ENCODE results near the gene NTF3.

Gene NTF3

GRCh38 chr12:5498076-5498475, 66.2 kb downstream of the NTF3 start:
- TF ChIP-seq CTCF (IDR thresholded peaks at IDR 0.05; ENCODE audit: low read depth, low read length), result no peak
- H3K4me3 ChIP-seq (ENCODE audit: low read depth, low read length), result no peak overlapping the region

- TF ChIP-seq CTCF (IDR thresholded peaks at IDR 0.05; ENCODE audit: low read depth, low read length), result no peak
- no peak overlapping the region for H3K4me3 ChIP-seq (ENCODE audit: low read depth, low read length)
Measured at GRCh38 chr12:5498806-5499205, 66.9 kb downstream of the NTF3 start.

GRCh38 chr12:5499566-5500330, 67.8 kb downstream of the NTF3 start:
- no peak for TF ChIP-seq CTCF (IDR thresholded peaks at IDR 0.05; ENCODE audit: low read depth, low read length)
- H3K4me3 ChIP-seq (ENCODE audit: low read depth, low read length), result no peak overlapping the region

GRCh38 chr12:5500331-5500659, 68.4 kb downstream of the NTF3 start:
- TF ChIP-seq CTCF (IDR thresholded peaks at IDR 0.05; ENCODE audit: low read depth, low read length), result no peak
- H3K4me3 ChIP-seq (ENCODE audit: low read depth, low read length), result no peak overlapping the region

- H3K4me3 ChIP-seq (ENCODE audit: low read depth, low read length), result no peak overlapping the region
- no peak for TF ChIP-seq CTCF (IDR thresholded peaks at IDR 0.05; ENCODE audit: low read depth, low read length)
Measured at GRCh38 chr12:5503774-5504173, 71.9 kb downstream of the NTF3 start.

GRCh38 chr12:5505116-5505515, 73.2 kb downstream of the NTF3 start:
- H3K4me3 ChIP-seq (ENCODE audit: low read depth, low read length), result no peak overlapping the region
- TF ChIP-seq CTCF (IDR thresholded peaks at IDR 0.05; ENCODE audit: low read depth, low read length), result no peak

- no peak overlapping the region for H3K4me3 ChIP-seq (ENCODE audit: low read depth, low read length)
- TF ChIP-seq CTCF (IDR thresholded peaks at IDR 0.05; ENCODE audit: low read depth, low read length), result no peak
Measured at GRCh38 chr12:5505751-5506150, 73.8 kb downstream of the NTF3 start.

Data from WI38 (cell line).